ENCODE measurements around the gene OR2T2. TPM values are rescaled to one million over a fixed set of nuclear protein-coding genes. Genes with fewer than 3 reads are reported as not detected.

Gene OR2T2
- total RNA-seq, 1 donor from 2014 or later = not detected

Other genes with a start within 250 kb of the OR2T2 start
- gene OR2M3, start 248.4 kb upstream of the OR2T2 start, total RNA-seq = 0.04 TPM
- not detected for gene OR2M4, start 214.2 kb upstream of the OR2T2 start, total RNA-seq
- gene OR2T33, start 167.7 kb upstream of the OR2T2 start, total RNA-seq = not detected
- not detected for gene OR2T12, start 142.2 kb upstream of the OR2T2 start, total RNA-seq
- not detected for gene OR2M7, start 121.1 kb upstream of the OR2T2 start, total RNA-seq
- not detected for gene OR14C36, start 96.9 kb upstream of the OR2T2 start, total RNA-seq
- gene OR2T4, start 84.0 kb upstream of the OR2T2 start, total RNA-seq = not detected
- gene OR2T6, start 69.9 kb upstream of the OR2T2 start, total RNA-seq = not detected
- gene OR2T1, start 42.6 kb upstream of the OR2T2 start, total RNA-seq = not detected
- gene OR2T3, start 27.7 kb downstream of the OR2T2 start, total RNA-seq = not detected
- gene OR2T5, start 43.0 kb downstream of the OR2T2 start, total RNA-seq = not detected
- gene OR2G6, start 62.4 kb downstream of the OR2T2 start, total RNA-seq = not detected
- gene OR2T29, start 117.1 kb downstream of the OR2T2 start, total RNA-seq = not detected
- gene OR2T34, start 129.1 kb downstream of the OR2T2 start, total RNA-seq = not detected
- not detected for gene OR2T10, start 152.1 kb downstream of the OR2T2 start, total RNA-seq
- not detected for gene OR2T11, start 189.5 kb downstream of the OR2T2 start, total RNA-seq
- gene OR2T35, start 199.6 kb downstream of the OR2T2 start, total RNA-seq = not detected
- gene OR2T27, start 209.9 kb downstream of the OR2T2 start, total RNA-seq = not detected